Panc1 (cell line): ENCODE results near the gene SEPHS1. TPM values are rescaled to one million over a fixed set of nuclear protein-coding genes. Genes with fewer than 3 reads are reported as not detected.
"Not testable (repeated sequence)": the region's sequence is repeated elsewhere in the genome, so short reads cannot be mapped to it uniquely, and the experiment has no call there.

Experiments
- ATAC-seq: fragments of 200-7000 bp; cut with Tn5 transposase; 2 replicates; pipeline ENCODE4 v1.9.1; 2020; ENCODE audit warnings: mild to moderate bottlenecking, moderate library complexity
- BruUV-seq: library from RNA; stranded (reverse); fragments of 400-500 nt; replicated peaks from 2 replicates; lab custom pipeline; 2021; lab: Mats Ljungman, UMichigan
- CTCF ChIA-PET: fragments of 300-600 bp; sonication (Branson Sonifier 250); formaldehyde crosslinking; loops from one replicate; lab custom pipeline; 2022; ENCODE audit warnings: antibody characterized with exemption; lab: Charles Lee
- POLR2A ChIA-PET: fragments of 300-600 bp; sonication (Branson Sonifier 250); formaldehyde crosslinking; loops from one replicate; lab custom pipeline; 2022; ENCODE audit warnings: antibody characterized with exemption; lab: Charles Lee
- DNase-seq: peaks from one replicate; pipeline ENCODE4 v3.0.0-alpha.2; 2010; ENCODE audit warnings: low read depth, low spot score
- H3K27ac ChIP-seq: 2 replicates; pipeline ENCODE4 v1.5.1; 2011; ENCODE audit warnings: mild to moderate bottlenecking, low read length, inconsistent platforms
- H3K27me3 ChIP-seq: fragments of 200-500 bp; sonication (Bioruptor generic); 2 replicates; pipeline ENCODE4 v1.6.0; 2014; ENCODE audit warnings: low read length, inconsistent platforms; ENCODE audit not compliant: control insufficient read depth, insufficient read depth
- H3K36me3 ChIP-seq: fragments of 200-500 bp; sonication (Bioruptor generic); 2 replicates; pipeline ENCODE4 v1.5.1; 2014; ENCODE audit warnings: inconsistent platforms, mild to moderate bottlenecking, low read length, moderate library complexity; ENCODE audit not compliant: control insufficient read depth, insufficient read depth
- H3K4me1 ChIP-seq: 2 replicates; pipeline ENCODE4 v1.5.1; 2011; ENCODE audit warnings: inconsistent platforms, mild to moderate bottlenecking, low read length, moderate library complexity; ENCODE audit not compliant: control insufficient read depth, insufficient read depth
- H3K4me3 ChIP-seq, 2 experiments: 2 replicates each; pipeline ENCODE4 v1.5.1; 2011 to 2012; ENCODE audit warnings: low read depth in 2 of 2, low read length in 2 of 2, mild to moderate bottlenecking in 2 of 2, inconsistent platforms in 1 of 2, moderate library complexity in 1 of 2
- H3K9me3 ChIP-seq: fragments of 200-500 bp; sonication (Bioruptor generic); 2 replicates; pipeline ENCODE4 v1.5.1; 2014; ENCODE audit warnings: low read depth, mild to moderate bottlenecking, inconsistent platforms, low read length, moderate library complexity; ENCODE audit not compliant: control insufficient read depth, insufficient read depth
- POLR2AphosphoS5 ChIP-seq: IDR thresholded peaks from 2 replicates; pipeline ENCODE4 v1.6.1; 2012; ENCODE audit warnings: mild to moderate bottlenecking, low read depth, low read length, moderate library complexity
- SIN3A ChIP-seq: IDR thresholded peaks from 2 replicates; pipeline ENCODE4 v1.6.1; 2012; ENCODE audit warnings: low read depth, mild to moderate bottlenecking, low read length, moderate library complexity, borderline replicate concordance; ENCODE audit not compliant: insufficient read depth
- TCF7L2 ChIP-seq: IDR thresholded peaks from 2 replicates; pipeline ENCODE4 v1.6.1; 2011; ENCODE audit warnings: mild to moderate bottlenecking, low read depth, low read length, inconsistent platforms
- in situ Hi-C: cut with HindIII; loops from 2 replicates; pipeline ENCODE4 v1.10.0; 2016; ENCODE audit warnings: low sequenced_read_pairs, low pct_unique_long_range_greater_than_20kb
- intact Hi-C: fragments of 100-400 bp; cut with micrococcal nuclease; formaldehyde crosslinking; loops from one replicate; pipeline ENCODE4 v1.10.0; 2022; ENCODE audit not compliant: unreplicated experiment
- total RNA-seq: library from RNA; stranded (reverse); gene quantifications from one replicate; pipeline ENCODE4 v1.2.1, GENCODE V29; 2021; ENCODE audit not compliant: unreplicated experiment
- TF ChIP-seq, protein P1 (sequence below), 2 experiments: IDR thresholded peaks; 2 replicates each; pipeline ENCODE4 v1.6.1; 2011 to 2012; ENCODE audit warnings: low read depth in 2 of 2, control low read depth in 1 of 2, low read length in 1 of 2, mild to moderate bottlenecking in 1 of 2, moderate library complexity in 1 of 2; ENCODE audit not compliant: insufficient read depth in 1 of 2
- TF ChIP-seq, protein P2 (sequence below): fragments of 450-650 bp; IDR thresholded peaks from 2 replicates; pipeline ENCODE4 v1.5.1; 2017; ENCODE audit warnings: mild to moderate bottlenecking

SEPHS1 gene
- total RNA-seq, 1 experiment from 2014 or later, result 47.1 TPM

DNA sequence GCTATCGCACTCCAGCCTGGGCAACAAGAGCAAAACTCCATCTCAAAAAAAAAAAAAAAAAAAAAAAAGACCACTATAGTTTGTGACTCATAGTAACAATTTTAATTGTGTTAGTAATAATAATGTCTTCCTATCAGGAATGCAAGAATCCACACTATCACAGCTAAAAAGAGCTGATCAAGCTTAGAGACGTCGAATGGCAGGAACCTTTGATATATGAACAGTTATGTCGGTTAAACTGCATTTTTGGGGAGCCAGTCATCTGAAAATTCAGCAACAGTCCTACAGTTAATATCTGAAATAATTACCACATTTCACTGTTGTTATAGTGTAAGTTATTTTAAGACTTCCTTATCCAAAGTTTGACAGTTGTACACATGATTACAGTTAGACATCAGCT lies 57.0 kb downstream of the SEPHS1 start:
- Histone ChIP-seq H3K4me1 (no peaks in the 10 kb centered on the region), H3K36me3 (no peaks in the 10 kb centered on the region; the same call in 1 of the 2 replicates), H3K9me3 (no peaks in the 10 kb centered on the region), H3K27ac (no peak overlapping the region), H3K27me3 (no peaks in the 10 kb centered on the region), H3K4me3 (no peak overlapping the region)
- in situ Hi-C loops (no loop called here), intact Hi-C loops (no loop called here)
- DNase-seq (no peak), ATAC-seq (no peak)
- CTCF ChIA-PET, result no interaction called here
- no TSS peak for BruUV-seq
- TF ChIP-seq, protein P1, sequence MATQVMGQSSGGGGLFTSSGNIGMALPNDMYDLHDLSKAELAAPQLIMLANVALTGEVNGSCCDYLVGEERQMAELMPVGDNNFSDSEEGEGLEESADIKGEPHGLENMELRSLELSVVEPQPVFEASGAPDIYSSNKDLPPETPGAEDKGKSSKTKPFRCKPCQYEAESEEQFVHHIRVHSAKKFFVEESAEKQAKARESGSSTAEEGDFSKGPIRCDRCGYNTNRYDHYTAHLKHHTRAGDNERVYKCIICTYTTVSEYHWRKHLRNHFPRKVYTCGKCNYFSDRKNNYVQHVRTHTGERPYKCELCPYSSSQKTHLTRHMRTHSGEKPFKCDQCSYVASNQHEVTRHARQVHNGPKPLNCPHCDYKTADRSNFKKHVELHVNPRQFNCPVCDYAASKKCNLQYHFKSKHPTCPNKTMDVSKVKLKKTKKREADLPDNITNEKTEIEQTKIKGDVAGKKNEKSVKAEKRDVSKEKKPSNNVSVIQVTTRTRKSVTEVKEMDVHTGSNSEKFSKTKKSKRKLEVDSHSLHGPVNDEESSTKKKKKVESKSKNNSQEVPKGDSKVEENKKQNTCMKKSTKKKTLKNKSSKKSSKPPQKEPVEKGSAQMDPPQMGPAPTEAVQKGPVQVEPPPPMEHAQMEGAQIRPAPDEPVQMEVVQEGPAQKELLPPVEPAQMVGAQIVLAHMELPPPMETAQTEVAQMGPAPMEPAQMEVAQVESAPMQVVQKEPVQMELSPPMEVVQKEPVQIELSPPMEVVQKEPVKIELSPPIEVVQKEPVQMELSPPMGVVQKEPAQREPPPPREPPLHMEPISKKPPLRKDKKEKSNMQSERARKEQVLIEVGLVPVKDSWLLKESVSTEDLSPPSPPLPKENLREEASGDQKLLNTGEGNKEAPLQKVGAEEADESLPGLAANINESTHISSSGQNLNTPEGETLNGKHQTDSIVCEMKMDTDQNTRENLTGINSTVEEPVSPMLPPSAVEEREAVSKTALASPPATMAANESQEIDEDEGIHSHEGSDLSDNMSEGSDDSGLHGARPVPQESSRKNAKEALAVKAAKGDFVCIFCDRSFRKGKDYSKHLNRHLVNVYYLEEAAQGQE (IDR thresholded peaks at IDR 0.05; ENCODE audit: insufficient read depth in 1 of 2, low read depth in 2 of 2, low read length in 1 of 2), result no peak
- TF ChIP-seq, protein P2, sequence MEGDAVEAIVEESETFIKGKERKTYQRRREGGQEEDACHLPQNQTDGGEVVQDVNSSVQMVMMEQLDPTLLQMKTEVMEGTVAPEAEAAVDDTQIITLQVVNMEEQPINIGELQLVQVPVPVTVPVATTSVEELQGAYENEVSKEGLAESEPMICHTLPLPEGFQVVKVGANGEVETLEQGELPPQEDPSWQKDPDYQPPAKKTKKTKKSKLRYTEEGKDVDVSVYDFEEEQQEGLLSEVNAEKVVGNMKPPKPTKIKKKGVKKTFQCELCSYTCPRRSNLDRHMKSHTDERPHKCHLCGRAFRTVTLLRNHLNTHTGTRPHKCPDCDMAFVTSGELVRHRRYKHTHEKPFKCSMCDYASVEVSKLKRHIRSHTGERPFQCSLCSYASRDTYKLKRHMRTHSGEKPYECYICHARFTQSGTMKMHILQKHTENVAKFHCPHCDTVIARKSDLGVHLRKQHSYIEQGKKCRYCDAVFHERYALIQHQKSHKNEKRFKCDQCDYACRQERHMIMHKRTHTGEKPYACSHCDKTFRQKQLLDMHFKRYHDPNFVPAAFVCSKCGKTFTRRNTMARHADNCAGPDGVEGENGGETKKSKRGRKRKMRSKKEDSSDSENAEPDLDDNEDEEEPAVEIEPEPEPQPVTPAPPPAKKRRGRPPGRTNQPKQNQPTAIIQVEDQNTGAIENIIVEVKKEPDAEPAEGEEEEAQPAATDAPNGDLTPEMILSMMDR, result no peak
- TF ChIP-seq TCF7L2 (no peak), POLR2AphosphoS5 (no peak), SIN3A (no peak)
- POLR2A ChIA-PET, result interaction anchor here (1.1 kb wide), 1 partner anchor 9 kb away, joined by 3 read pairs; the partner anchor contains the start of gene PHYH

DNA sequence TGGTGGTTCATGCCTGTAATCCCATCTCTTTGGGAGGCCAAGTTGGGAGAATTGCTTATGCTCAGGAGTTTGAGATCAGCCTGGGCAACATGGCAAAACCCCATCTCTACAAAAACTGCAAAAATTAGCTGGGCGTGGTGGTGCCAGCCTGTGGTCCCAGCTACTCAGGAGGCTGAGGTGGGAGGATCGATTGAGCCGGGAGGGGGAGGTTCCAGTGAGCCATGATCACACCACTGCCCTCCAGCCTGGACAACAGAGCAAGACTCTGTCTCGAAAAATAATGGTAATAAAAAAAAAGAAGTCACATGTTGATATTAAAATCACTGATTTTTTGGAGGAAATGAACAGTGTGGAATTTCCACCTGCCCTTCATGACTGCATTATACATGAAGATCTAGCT lies 64.0 kb downstream of the SEPHS1 start:
- H3K27me3 ChIP-seq, result no peaks in the 10 kb centered on the region
- ChIA-PET POLR2A (no interaction called here), CTCF (no interaction called here)
- intact Hi-C loops (no loop called here), in situ Hi-C loops (no loop called here)
- no peaks in the 10 kb centered on the region for H3K9me3 ChIP-seq
- no peak overlapping the region for H3K27ac ChIP-seq
- no peaks in the 10 kb centered on the region for H3K4me1 ChIP-seq
- DNase-seq (no peak), ATAC-seq (no peak)
- TF ChIP-seq SIN3A (no peak), POLR2AphosphoS5 (no peak), TCF7L2 (no peak)
- TF ChIP-seq, protein P1 (IDR thresholded peaks at IDR 0.05; ENCODE audit: insufficient read depth in 1 of 2, low read depth in 2 of 2, low read length in 1 of 2), result no peak
- TF ChIP-seq, protein P2, result no peak
- H3K36me3 ChIP-seq, result no peaks in the 10 kb centered on the region
- no peak overlapping the region for H3K4me3 ChIP-seq
- BruUV-seq, result no TSS peak

DNA sequence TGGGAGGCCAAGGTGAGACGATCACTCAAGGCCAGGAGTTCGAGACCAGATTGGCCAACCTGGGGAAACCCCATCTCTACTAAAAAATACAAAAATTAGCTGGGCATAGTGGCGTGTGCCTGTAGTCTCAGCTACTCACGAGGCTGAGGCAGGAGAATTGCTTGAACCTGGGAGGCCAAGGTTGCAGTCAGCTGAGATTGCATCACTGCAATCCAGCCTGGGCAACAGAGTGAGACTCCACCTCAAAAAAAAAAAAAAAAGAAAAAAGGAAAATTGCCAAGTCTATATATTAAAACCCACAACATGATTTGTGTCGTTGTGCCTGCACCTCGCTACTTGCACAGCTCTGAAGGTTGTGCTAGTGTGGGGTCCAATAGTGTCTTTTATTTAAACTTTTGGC lies 65.7 kb downstream of the SEPHS1 start:
- H3K27ac ChIP-seq, CTCF ChIA-PET, H3K9me3 ChIP-seq, BruUV-seq, H3K27me3 ChIP-seq, in situ Hi-C loops, H3K4me3 ChIP-seq, intact Hi-C loops, DNase-seq, POLR2A ChIA-PET, ATAC-seq, H3K36me3 ChIP-seq, H3K4me1 ChIP-seq: not testable (repeated sequence)
